HG03378 (cell line): ENCODE measurements around the gene OPHN1.

Experiments
- ATAC-seq: cut with Tn5 transposase; IDR thresholded peaks from one replicate; pipeline ENCODE4 v1.9.1; 2021; ENCODE audit warnings: mild to moderate bottlenecking, moderate library complexity; ENCODE audit not compliant: unreplicated experiment

Gene OPHN1

GRCh38 chrX:68433155-68433980, at the start of gene OPHN1:
TSS of gene OPHN1 (minus strand) at chrX:68433495. CDS start at chrX:68433020, 475 bp downstream.
- ATAC-seq, result no peak

GRCh38 chrX:68480969-68481368, 47.7 kb upstream of the OPHN1 start:
- ATAC-seq, result no peak

- ATAC-seq, result no peak
Measured at GRCh38 chrX:68464796-68465195, 31.5 kb upstream of the OPHN1 start.

GRCh38 chrX:68463880-68464279, 30.6 kb upstream of the OPHN1 start:
- ATAC-seq, result no peak

- peak; percentile 58 for ATAC-seq
Measured at GRCh38 chrX:68462653-68463052, 29.4 kb upstream of the OPHN1 start.

GRCh38 chrX:68462197-68462596, 28.9 kb upstream of the OPHN1 start:
- no peak for ATAC-seq

GRCh38 chrX:68461576-68461975, 28.3 kb upstream of the OPHN1 start:
- ATAC-seq, result no peak

GRCh38 chrX:68461093-68461492, 27.8 kb upstream of the OPHN1 start:
- no peak for ATAC-seq

GRCh38 chrX:68455151-68455510, 21.8 kb upstream of the OPHN1 start:
- no peak for ATAC-seq

GRCh38 chrX:68454476-68455150, 21.3 kb upstream of the OPHN1 start:
- ATAC-seq, result no peak

GRCh38 chrX:68451720-68452119, 18.4 kb upstream of the OPHN1 start:
- no peak for ATAC-seq

GRCh38 chrX:68443155-68443868, 10.0 kb upstream of the OPHN1 start:
- peak; percentile 85 for ATAC-seq

GRCh38 chrX:68440940-68441339, 7.6 kb upstream of the OPHN1 start:
- no peak for ATAC-seq

- no peak for ATAC-seq
Measured at GRCh38 chrX:68440442-68440841, 7.1 kb upstream of the OPHN1 start.

GRCh38 chrX:68439341-68439740, 6.0 kb upstream of the OPHN1 start:
- no peak for ATAC-seq

- ATAC-seq, result no peak
Measured at GRCh38 chrX:68438575-68438974, 5.3 kb upstream of the OPHN1 start.

- ATAC-seq, result no peak
Measured at GRCh38 chrX:68433981-68434299, 645 bp upstream of the OPHN1 start.

GRCh38 chrX:68432648-68433047, 647 bp downstream of the OPHN1 start:
- no peak for ATAC-seq

- ATAC-seq, result no peak
Measured at GRCh38 chrX:68431836-68432235, 1.5 kb downstream of the OPHN1 start.

GRCh38 chrX:68429216-68429615, 4.1 kb downstream of the OPHN1 start:
- no peak for ATAC-seq

GRCh38 chrX:68428431-68428830, 4.9 kb downstream of the OPHN1 start:
- no peak for ATAC-seq

- no peak for ATAC-seq
Measured at GRCh38 chrX:68424719-68425118, 8.6 kb downstream of the OPHN1 start.
